Keratinocyte (primary cell): Measurements from ENCODE around the gene SENP7. TPM values are rescaled to one million over a fixed set of nuclear protein-coding genes. Genes with fewer than 3 reads are reported as not detected.

Experiments used
- DNase-seq: peaks from one replicate; pipeline ENCODE4 v3.0.0-alpha.2; 2011; ENCODE audit warnings: low read depth, missing footprints, low spot score
- FAIRE-seq: peaks from 2 replicates; lab custom pipeline; 2011; peaks lifted over from hg19 to GRCh38; lab: Jason Lieb, UNC
- H2AFZ ChIP-seq: 2 replicates; pipeline ENCODE4 v1.6.0; 2012; ENCODE audit warnings: low read length, control low read depth, inconsistent platforms; ENCODE audit not compliant: control insufficient read depth
- H3K27ac ChIP-seq: 2 replicates; pipeline ENCODE4 v1.5.1; 2011; ENCODE audit warnings: low read length; ENCODE audit not compliant: control insufficient read depth, insufficient read depth
- H3K27me3 ChIP-seq: 3 replicates; pipeline ENCODE4 v1.6.0; 2011; ENCODE audit warnings: low read length; ENCODE audit not compliant: control insufficient read depth, insufficient read depth; ENCODE audit errors: extremely low read depth
- H3K36me3 ChIP-seq, 2 experiments: 2 replicates in 1 of 2; 3 replicates in 1 of 2; pipeline ENCODE4 v1.5.1; 2011; ENCODE audit warnings: low read length in 2 of 2, mild to moderate bottlenecking in 1 of 2; ENCODE audit not compliant: control insufficient read depth in 2 of 2, insufficient read depth in 2 of 2; ENCODE audit errors: extremely low read depth in 1 of 2
- H3K4me1 ChIP-seq: 3 replicates; pipeline ENCODE4 v1.5.1; 2011; ENCODE audit warnings: low read length; ENCODE audit not compliant: control insufficient read depth, insufficient read depth; ENCODE audit errors: extremely low read depth
- H3K4me2 ChIP-seq: 3 replicates; pipeline ENCODE4 v1.6.0; 2011; ENCODE audit warnings: low read depth, low read length; ENCODE audit not compliant: control insufficient read depth, insufficient read depth; ENCODE audit errors: extremely low read depth
- H3K4me3 ChIP-seq, 3 experiments: fragments of 200-600 bp in 1 of 3; sonication (generic) in 1 of 3; 2 replicates in 2 of 3; 3 replicates in 1 of 3; pipeline ENCODE4 v1.5.1; 2011 to 2016; ENCODE audit warnings: low read length in 3 of 3, mild to moderate bottlenecking in 3 of 3, control low read depth in 2 of 3, inconsistent platforms in 1 of 3, low read depth in 1 of 3, mixed read lengths in 1 of 3, mixed run types in 1 of 3, moderate library complexity in 1 of 3; ENCODE audit not compliant: control insufficient read depth in 2 of 3, insufficient read depth in 2 of 3; ENCODE audit errors: extremely low read depth in 1 of 3
- H3K79me2 ChIP-seq: 2 replicates; pipeline ENCODE4 v1.6.0; 2012; ENCODE audit warnings: low read length; ENCODE audit not compliant: control insufficient read depth, insufficient read depth
- H3K9ac ChIP-seq: 3 replicates; pipeline ENCODE4 v1.6.0; 2011; ENCODE audit warnings: low read length; ENCODE audit not compliant: control insufficient read depth, insufficient read depth; ENCODE audit errors: extremely low read depth
- H3K9me1 ChIP-seq: 3 replicates; pipeline ENCODE4 v1.6.0; 2011; ENCODE audit warnings: low read length; ENCODE audit not compliant: control insufficient read depth, insufficient read depth; ENCODE audit errors: extremely low read depth
- H3K9me3 ChIP-seq: 2 replicates; pipeline ENCODE4 v1.5.1; 2012; ENCODE audit warnings: low read depth, low read length; ENCODE audit not compliant: control insufficient read depth
- H4K20me1 ChIP-seq: 3 replicates; pipeline ENCODE4 v1.6.0; 2011; ENCODE audit warnings: low read length; ENCODE audit not compliant: control insufficient read depth, insufficient read depth; ENCODE audit errors: extremely low read depth
- CTCF ChIP-seq, 3 experiments: IDR thresholded peaks in 1 of 3; conservative IDR thresholded peaks in 1 of 3; optimal IDR thresholded peaks in 1 of 3; 2 replicates in 2 of 3; 3 replicates in 1 of 3; pipeline versions ENCODE3 to v1.5.1; 2011; ENCODE audit warnings: low read length in 3 of 3, mild to moderate bottlenecking in 3 of 3, moderate library complexity in 2 of 3, control low read depth in 1 of 3, inconsistent platforms in 1 of 3; ENCODE audit not compliant: insufficient read depth in 2 of 3; ENCODE audit errors: extremely low read depth in 1 of 3
- EZH2 ChIP-seq: IDR thresholded peaks from one replicate; pipeline ENCODE4 v1.6.1; 2012; ENCODE audit warnings: inconsistent platforms, mild to moderate bottlenecking, low read length, moderate library complexity
- dilution Hi-C: fragments of 300-500 bp; cut with MboI; formaldehyde crosslinking; loops from one replicate; pipeline ENCODE4 v1.7.0; 2020; ENCODE audit warnings: low sequenced_read_pairs; ENCODE audit not compliant: extremely low pct_ligation_motif_present
- polyA plus RNA-seq, 5 experiments: library from polyadenylated mRNA; depleted of rRNA in 3 of 5; stranded (reverse) in 3 of 5; stranded (forward) in 1 of 5; unstranded in 1 of 5; fragments of >200 nt; gene quantifications; 1 replicate in 1 of 5; 2 replicates in 3 of 5; 3 replicates in 1 of 5; pipeline versions ENCODE4 v1.2.1 to v1.2.3, GENCODE V29; 2011 to 2012; ENCODE audit warnings: missing spikeins in 2 of 5, low read depth in 1 of 5, low replicate concordance in 1 of 5

Gene SENP7
- polyA plus RNA-seq, 1 donor (not counting 4 experiments of a cell fraction or from before 2014, with no cell fraction given): 7.4 TPM

- dilution Hi-C loops: no loop called here
- Histone ChIP-seq H2AFZ (peak overlapping the region; percentile 92), H4K20me1 (no peaks in the 10 kb centered on the region), H3K9me3 (no peaks in the 10 kb centered on the region), H3K4me1 (peaks cover 24% of the 10 kb centered on the region), H3K27ac (peak overlapping the region; percentile 92), H3K4me2 (peak overlapping the region; percentile 97), H3K27me3 (no peaks in the 10 kb centered on the region), H3K79me2 (peaks cover 2% of the 10 kb centered on the region), H3K4me3 (peak overlapping the region; percentile 50 to 68 (median 63)), H3K9me1 (no peaks in the 10 kb centered on the region), H3K36me3 (no peaks in the 10 kb centered on the region), H3K9ac (peak overlapping the region; percentile 70)
- DNase-seq: no peak
- FAIRE-seq: peak; percentile 26
- TF ChIP-seq CTCF (optimal IDR thresholded peaks at IDR 0.05 in 1 of 3, IDR thresholded peaks at IDR 0.05 in 1 of 3, conservative IDR thresholded peaks at IDR 0.05 in 1 of 3; ENCODE audit: extremely low read depth in 1 of 3, insufficient read depth in 2 of 3, low read length in 3 of 3) (no peak), EZH2 (no peak)
These were observed 491 bp upstream of the SENP7 start for GRCh38 chr3:101513419-101513986.

- no peaks in the 10 kb centered on the region for H3K36me3 ChIP-seq
- H3K9me3 ChIP-seq: no peaks in the 10 kb centered on the region
- FAIRE-seq (no peak), DNase-seq (no peak)
- peaks cover 21% of the 10 kb centered on the region for H3K4me1 ChIP-seq
- H3K79me2 ChIP-seq: peaks cover 2% of the 10 kb centered on the region
- no peaks in the 10 kb centered on the region for H3K9me1 ChIP-seq
- TF ChIP-seq EZH2 (no peak), CTCF (optimal IDR thresholded peaks at IDR 0.05 in 1 of 3, IDR thresholded peaks at IDR 0.05 in 1 of 3, conservative IDR thresholded peaks at IDR 0.05 in 1 of 3; ENCODE audit: extremely low read depth in 1 of 3, insufficient read depth in 2 of 3, low read length in 3 of 3) (no peak)
- dilution Hi-C loops: no loop called here
- peak overlapping the region; percentile 50 to 68 (median 63) for H3K4me3 ChIP-seq
- H2AFZ ChIP-seq: peak overlapping the region; percentile 46
- H4K20me1 ChIP-seq: no peaks in the 10 kb centered on the region
- H3K9ac ChIP-seq: peak overlapping the region; percentile 70
- H3K27ac ChIP-seq: peak overlapping the region; percentile 92
- no peaks in the 10 kb centered on the region for H3K27me3 ChIP-seq
- peak overlapping the region; percentile 97 for H3K4me2 ChIP-seq
These were observed 691 bp downstream of the SENP7 start for GRCh38 chr3:101512396-101512645.
